Stimulated activated CD8-positive, alpha-beta memory T cell treated with anti-CD3 and anti-CD28 coated beads, Interleukin-2, amount 100 ng/mL, for 48 hours (primary cell): Measurements from ENCODE around the gene PCDH10.

Experiments used
- DNase-seq, 2 donors: peaks; one replicate each; pipeline ENCODE4 v3.0.0-alpha.2; 2020; ENCODE audit warnings: low read depth in 2 of 2

Gene PCDH10

GRCh38 chr4:133149932-133150471 is 908 bp downstream of the PCDH10 start:
- no peak for DNase-seq

GRCh38 chr4:133150486-133151340 is 1.6 kb downstream of the PCDH10 start:
- no peak for DNase-seq

GRCh38 chr4:133151341-133151690 is 2.2 kb downstream of the PCDH10 start:
- no peak for DNase-seq

GRCh38 chr4:133151691-133152329 is 2.7 kb downstream of the PCDH10 start:
- no peak for DNase-seq

GRCh38 chr4:133152330-133152821 is 3.3 kb downstream of the PCDH10 start:
- no peak for DNase-seq

- no peak for DNase-seq
These were observed 3.9 kb downstream of the PCDH10 start for GRCh38 chr4:133152831-133153481.

- DNase-seq, result no peak
These were observed 5.6 kb downstream of the PCDH10 start for GRCh38 chr4:133154725-133155124.

GRCh38 chr4:133156096-133156495 is 7.0 kb downstream of the PCDH10 start:
- no peak for DNase-seq

GRCh38 chr4:133156556-133156955 is 7.5 kb downstream of the PCDH10 start:
- no peak for DNase-seq

- no peak for DNase-seq
These were observed 8.5 kb downstream of the PCDH10 start for GRCh38 chr4:133157460-133158160.

- DNase-seq, result no peak
These were observed 11.8 kb downstream of the PCDH10 start for GRCh38 chr4:133160853-133161252.

- DNase-seq, result no peak
These were observed 12.6 kb downstream of the PCDH10 start for GRCh38 chr4:133161570-133162295.

GRCh38 chr4:133162941-133163340 is 13.8 kb downstream of the PCDH10 start:
- no peak for DNase-seq

GRCh38 chr4:133178956-133179355 is 29.9 kb downstream of the PCDH10 start:
- DNase-seq, result no peak

GRCh38 chr4:133186210-133186609 is 37.1 kb downstream of the PCDH10 start:
- no peak for DNase-seq

GRCh38 chr4:133186845-133187244 is 37.8 kb downstream of the PCDH10 start:
- DNase-seq, result no peak

GRCh38 chr4:133188433-133189146 is 39.5 kb downstream of the PCDH10 start:
- no peak for DNase-seq

- DNase-seq, result no peak
These were observed 40.0 kb downstream of the PCDH10 start for GRCh38 chr4:133189147-133189517.

- DNase-seq, result no peak
These were observed 41.0 kb downstream of the PCDH10 start for GRCh38 chr4:133190098-133190497.

GRCh38 chr4:133208694-133209285 is 59.7 kb downstream of the PCDH10 start:
- DNase-seq, result no peak
